Measurements from ENCODE around the gene PGM1. TPM values are rescaled to one million over a fixed set of nuclear protein-coding genes. Genes with fewer than 3 reads are reported as not detected.

Gene PGM1
- total RNA-seq, 4 donors from 2014 or later = 111 to 275 (median 132) TPM

DNA sequence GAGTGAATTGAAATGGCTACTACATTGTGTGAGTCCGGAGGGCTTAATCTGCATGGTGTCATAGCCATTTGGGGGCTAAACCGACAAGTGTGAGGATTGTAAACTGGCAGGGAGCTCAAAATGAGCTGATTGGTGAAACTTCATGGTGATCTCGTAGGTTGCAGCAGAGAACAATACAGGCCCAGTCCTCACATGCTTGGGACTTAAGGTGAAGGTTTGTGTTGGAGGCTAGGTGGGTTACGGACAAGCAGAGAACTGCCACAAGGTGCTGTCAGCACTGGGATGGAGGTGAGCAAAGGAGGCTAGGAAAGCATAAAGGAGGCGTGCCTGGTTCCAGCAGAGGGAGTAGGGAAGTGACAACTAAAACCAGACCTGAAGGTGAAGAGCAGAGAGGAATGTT is 9.4 kb downstream of the PGM1 start:
- TF ChIP-seq, protein P1, sequence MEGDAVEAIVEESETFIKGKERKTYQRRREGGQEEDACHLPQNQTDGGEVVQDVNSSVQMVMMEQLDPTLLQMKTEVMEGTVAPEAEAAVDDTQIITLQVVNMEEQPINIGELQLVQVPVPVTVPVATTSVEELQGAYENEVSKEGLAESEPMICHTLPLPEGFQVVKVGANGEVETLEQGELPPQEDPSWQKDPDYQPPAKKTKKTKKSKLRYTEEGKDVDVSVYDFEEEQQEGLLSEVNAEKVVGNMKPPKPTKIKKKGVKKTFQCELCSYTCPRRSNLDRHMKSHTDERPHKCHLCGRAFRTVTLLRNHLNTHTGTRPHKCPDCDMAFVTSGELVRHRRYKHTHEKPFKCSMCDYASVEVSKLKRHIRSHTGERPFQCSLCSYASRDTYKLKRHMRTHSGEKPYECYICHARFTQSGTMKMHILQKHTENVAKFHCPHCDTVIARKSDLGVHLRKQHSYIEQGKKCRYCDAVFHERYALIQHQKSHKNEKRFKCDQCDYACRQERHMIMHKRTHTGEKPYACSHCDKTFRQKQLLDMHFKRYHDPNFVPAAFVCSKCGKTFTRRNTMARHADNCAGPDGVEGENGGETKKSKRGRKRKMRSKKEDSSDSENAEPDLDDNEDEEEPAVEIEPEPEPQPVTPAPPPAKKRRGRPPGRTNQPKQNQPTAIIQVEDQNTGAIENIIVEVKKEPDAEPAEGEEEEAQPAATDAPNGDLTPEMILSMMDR (IDR thresholded peaks at IDR 0.05; ENCODE audit: low read depth) = no peak

DNA sequence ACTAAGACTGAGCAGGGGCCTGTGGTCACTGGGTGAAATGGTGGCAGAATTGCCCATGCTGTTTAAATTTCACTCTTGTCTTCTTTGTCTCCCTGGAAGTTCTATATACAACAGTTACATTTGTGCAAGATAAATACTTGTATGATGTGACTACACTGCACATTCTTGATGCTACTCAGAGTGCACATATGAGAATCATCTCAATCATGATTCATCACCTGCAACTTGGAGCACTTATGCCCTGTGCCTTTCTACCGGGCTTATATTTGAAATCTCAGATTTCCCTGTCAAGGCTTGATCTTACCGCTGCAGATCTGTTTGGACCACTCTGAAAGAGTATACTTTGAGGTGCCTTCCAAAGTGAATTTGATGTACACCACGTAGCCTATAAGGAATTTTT is 10.6 kb downstream of the PGM1 start:
- TF ChIP-seq, protein P1 (IDR thresholded peaks at IDR 0.05; ENCODE audit: low read depth) = no peak

DNA sequence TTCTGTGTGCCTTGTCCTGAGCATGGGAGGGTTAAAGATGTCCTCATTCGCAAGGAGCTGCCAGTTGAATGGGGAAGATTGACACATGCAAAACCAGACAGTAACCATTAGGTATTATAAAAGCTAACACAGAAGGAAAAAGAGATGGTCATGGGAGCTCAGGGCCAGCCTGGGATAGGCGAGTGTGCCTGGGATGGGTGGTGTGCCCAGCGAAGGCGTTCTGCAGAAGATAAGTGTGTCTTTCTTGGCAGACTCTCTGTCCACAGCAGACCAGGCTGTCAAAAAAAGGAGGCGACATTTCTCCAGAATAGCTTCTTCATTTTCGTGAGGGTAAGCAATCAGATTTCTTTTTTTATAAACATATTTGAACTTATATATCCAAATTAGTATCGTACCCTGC is 14.1 kb downstream of the PGM1 start:
- TF ChIP-seq, protein P1 (IDR thresholded peaks at IDR 0.05; ENCODE audit: low read depth) = no peak

DNA sequence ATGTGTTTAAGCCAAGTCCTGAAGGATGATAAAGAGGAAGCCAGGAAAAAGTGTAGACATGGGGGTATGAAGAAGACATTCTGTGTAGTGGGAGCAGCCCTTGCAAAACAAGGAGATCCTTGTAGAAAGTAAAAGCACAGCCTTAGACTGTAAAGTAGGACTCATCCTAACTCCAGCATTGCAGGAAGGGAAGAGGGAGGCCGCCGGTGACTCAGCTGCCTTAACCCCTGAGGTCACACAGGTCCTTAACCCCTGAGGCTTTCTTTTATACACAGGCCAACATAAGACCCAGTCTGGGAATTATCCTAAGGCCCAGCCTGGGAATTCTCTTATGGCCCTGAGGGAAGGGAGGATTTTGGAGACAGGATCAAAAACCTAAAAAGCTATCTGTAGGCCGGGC is 18.0 kb downstream of the PGM1 start:
- TF ChIP-seq, protein P1 (IDR thresholded peaks at IDR 0.05; ENCODE audit: low read depth) = no peak

DNA sequence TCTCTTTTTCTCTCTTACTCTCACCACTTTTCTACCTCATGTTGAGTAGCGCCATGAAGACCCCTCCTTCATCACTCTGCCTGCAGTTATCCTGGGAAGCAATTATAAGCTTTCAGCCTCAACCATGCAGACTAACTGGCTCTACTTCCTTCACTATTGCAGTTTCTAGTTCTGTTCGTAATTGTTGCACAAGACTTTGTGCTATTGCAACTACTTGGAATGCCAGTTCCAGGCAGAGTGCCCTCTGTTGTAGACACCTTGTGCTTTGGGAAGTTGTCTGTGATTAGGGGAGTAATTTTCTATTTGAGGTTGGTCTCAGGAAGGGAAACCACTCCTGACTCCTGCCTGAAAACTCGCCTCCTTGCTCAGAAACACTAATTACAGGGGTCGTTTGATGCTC is 19.4 kb downstream of the PGM1 start:
- TF ChIP-seq, protein P1 (IDR thresholded peaks at IDR 0.05; ENCODE audit: low read depth) = no peak

DNA sequence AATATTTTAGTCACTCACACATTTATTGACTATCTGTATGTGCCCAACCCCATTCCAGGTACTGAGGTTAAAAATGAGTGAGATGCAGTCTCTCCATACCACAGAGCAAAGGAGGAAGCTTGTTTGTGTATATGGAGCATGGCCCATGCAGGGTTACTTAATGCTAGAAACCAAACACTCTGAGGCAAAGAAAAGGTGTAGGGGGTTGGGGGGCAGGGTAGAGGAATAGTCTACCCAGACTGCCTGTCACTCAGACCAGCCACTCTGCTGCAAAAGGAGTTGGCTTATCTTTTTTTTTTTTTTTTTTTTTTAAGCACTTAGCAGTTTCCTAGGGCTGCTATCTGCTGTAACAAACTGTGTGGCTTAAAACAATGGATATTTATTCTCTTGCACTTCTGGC is 19.8 kb downstream of the PGM1 start:
- TF ChIP-seq, protein P1 (IDR thresholded peaks at IDR 0.05; ENCODE audit: low read depth) = no peak

DNA sequence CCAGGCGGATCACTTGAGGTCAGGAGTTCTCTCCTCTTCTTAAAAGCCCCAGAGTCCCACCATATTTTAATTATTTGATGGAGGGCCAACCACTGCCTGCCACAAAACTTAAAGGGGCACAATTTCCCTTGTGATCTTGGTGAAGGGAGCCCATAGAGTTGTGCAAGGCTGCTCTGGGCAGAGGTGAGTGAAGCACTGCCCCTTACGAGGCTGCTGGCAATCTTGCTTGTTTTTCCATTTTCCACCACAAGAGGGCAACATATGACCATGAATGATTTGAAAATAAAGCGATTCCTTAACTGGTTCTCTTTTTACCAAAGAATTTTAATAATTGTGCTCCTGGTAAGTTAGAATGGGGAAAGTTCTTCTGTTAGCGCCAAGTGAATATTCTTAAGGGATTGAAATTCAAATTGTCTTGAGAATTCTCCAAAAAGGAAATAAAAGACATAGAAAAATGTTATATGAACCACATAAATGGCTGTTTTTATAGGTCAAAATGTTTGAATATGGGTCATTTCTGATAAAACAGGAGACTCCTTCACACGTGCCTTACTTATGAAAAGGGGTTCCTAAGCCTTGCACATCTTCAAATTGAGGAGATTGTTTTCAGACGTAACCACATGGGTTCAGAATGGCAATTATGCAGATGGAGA is 22.7 kb downstream of the PGM1 start:
- TF ChIP-seq, protein P1 (IDR thresholded peaks at IDR 0.05; ENCODE audit: low read depth) = no peak

Data from subcutaneous adipose tissue (tissue), 4 donors.